NCI-H748 treated with DMSO at 0.1 percent for 48 hours (cell line): ENCODE data around the gene PTDSS2.
"Not testable (repeated sequence)": the region's sequence is repeated elsewhere in the genome, so short reads cannot be mapped to it uniquely, and the experiment has no call there.

ENCODE experiments used
- DNase-seq: peaks from one replicate; lab custom pipeline; 2025; lab: John Stamatoyannopoulos, UW

The PTDSS2 gene

GRCh38 chr11:413120-414081, 36.7 kb upstream of the PTDSS2 start:
- DNase-seq, result no peak

GRCh38 chr11:414318-414857, 35.7 kb upstream of the PTDSS2 start:
- no peak for DNase-seq

- DNase-seq, result no peak
Observed at GRCh38 chr11:415640-416041, 34.4 kb upstream of the PTDSS2 start.

GRCh38 chr11:416051-416756, 33.9 kb upstream of the PTDSS2 start:
- DNase-seq, result no peak

- DNase-seq, result peak; percentile 51
Observed at GRCh38 chr11:416757-417621, 33.1 kb upstream of the PTDSS2 start.

GRCh38 chr11:417652-418342, 32.3 kb upstream of the PTDSS2 start:
- DNase-seq, result no peak

GRCh38 chr11:418343-419247, 31.5 kb upstream of the PTDSS2 start:
- no peak for DNase-seq

- DNase-seq, result no peak
Observed at GRCh38 chr11:419248-420005, 30.7 kb upstream of the PTDSS2 start.

- no peak for DNase-seq
Observed at GRCh38 chr11:420054-420910, 29.8 kb upstream of the PTDSS2 start.

GRCh38 chr11:420911-421321, 29.2 kb upstream of the PTDSS2 start:
- DNase-seq, result no peak

GRCh38 chr11:422249-422656, 27.8 kb upstream of the PTDSS2 start:
- DNase-seq, result no peak

GRCh38 chr11:424232-424631, 25.8 kb upstream of the PTDSS2 start:
- DNase-seq, result no peak

GRCh38 chr11:424766-425165, 25.3 kb upstream of the PTDSS2 start:
- DNase-seq, result not testable (repeated sequence)

GRCh38 chr11:425301-425700, 24.8 kb upstream of the PTDSS2 start:
- DNase-seq, result no peak

GRCh38 chr11:426851-427250, 23.2 kb upstream of the PTDSS2 start:
- no peak for DNase-seq

GRCh38 chr11:428295-428694, 21.8 kb upstream of the PTDSS2 start:
- DNase-seq, result no peak

GRCh38 chr11:429391-429790, 20.7 kb upstream of the PTDSS2 start:
- no peak for DNase-seq

- DNase-seq, result no peak
Observed at GRCh38 chr11:429931-430456, 20.1 kb upstream of the PTDSS2 start.
